ENCODE results near the gene NPLOC4.
A peak's percentile ranks its signal among the peaks of the same experiment; 100 is the strongest.

- peak; percentile 17 to 53 for TF ChIP-seq CTCF (conservative IDR thresholded peaks at IDR 0.05 in 1 of 2, IDR thresholded peaks at IDR 0.05 in 1 of 2; ENCODE audit: extremely low read depth in 1 of 2, insufficient read depth in 1 of 2, low read depth in 1 of 2, low read length in 2 of 2)
- TF ChIP-seq EZH2 (IDR thresholded peaks at IDR 0.05; ENCODE audit: borderline replicate concordance, low read length), result no peak
Measured at GRCh38 chr17:81537343-81537855, 99.5 kb downstream of the NPLOC4 start.
